ENCODE results near the gene IMPG1. TPM values are rescaled to one million over a fixed set of nuclear protein-coding genes. Genes with fewer than 3 reads are reported as not detected.
A peak's percentile ranks its signal among the peaks of the same experiment; 100 is the strongest.

IMPG1 gene
- polyA plus RNA-seq, 1 donor (not counting 4 experiments of a cell fraction or from before 2014, with no cell fraction given), result not detected

- no peak for FAIRE-seq
- TF ChIP-seq EZH2 (IDR thresholded peaks at IDR 0.05; ENCODE audit: low read length) (no peak), CTCF (optimal IDR thresholded peaks at IDR 0.05 in 1 of 3, IDR thresholded peaks at IDR 0.05 in 1 of 3, conservative IDR thresholded peaks at IDR 0.05 in 1 of 3; ENCODE audit: extremely low read depth in 1 of 3, insufficient read depth in 2 of 3, low read length in 3 of 3) (no peak)
- Histone ChIP-seq H3K4me2 (ENCODE audit: control insufficient read depth, extremely low read depth, insufficient read depth, low read depth, low read length) (no peak overlapping the region), H3K4me1 (ENCODE audit: control insufficient read depth, extremely low read depth, insufficient read depth, low read length) (no peaks in the 10 kb centered on the region), H3K27ac (ENCODE audit: control insufficient read depth, insufficient read depth, low read length) (no peak overlapping the region), H3K36me3 (ENCODE audit: control insufficient read depth in 2 of 2, extremely low read depth in 1 of 2, insufficient read depth in 2 of 2, low read length in 2 of 2) (no peaks in the 10 kb centered on the region), H3K27me3 (ENCODE audit: control insufficient read depth, extremely low read depth, insufficient read depth, low read length) (no peaks in the 10 kb centered on the region), H3K9ac (ENCODE audit: control insufficient read depth, extremely low read depth, insufficient read depth, low read length) (no peak overlapping the region), H3K4me3 (ENCODE audit: control insufficient read depth in 2 of 3, extremely low read depth in 1 of 3, insufficient read depth in 2 of 3, low read depth in 1 of 3, low read length in 3 of 3) (no peak overlapping the region), H4K20me1 (ENCODE audit: control insufficient read depth, extremely low read depth, insufficient read depth, low read length) (no peaks in the 10 kb centered on the region), H2AFZ (ENCODE audit: control insufficient read depth, low read length) (no peak overlapping the region), H3K79me2 (ENCODE audit: control insufficient read depth, insufficient read depth, low read length) (no peaks in the 10 kb centered on the region), H3K9me3 (ENCODE audit: control insufficient read depth, low read depth, low read length) (no peaks in the 10 kb centered on the region), H3K9me1 (ENCODE audit: control insufficient read depth, extremely low read depth, insufficient read depth, low read length) (no peaks in the 10 kb centered on the region)
- no peak for DNase-seq (ENCODE audit: low read depth, low spot score)
- dilution Hi-C loops (cut with MboI; ENCODE audit: extremely low pct_ligation_motif_present, low sequenced_read_pairs), result no loop called here
Measured at GRCh38 chr6:75936682-75937081, 135.8 kb downstream of the IMPG1 start.

- peak overlapping the region in 2 of 3 experiments; percentile 2 to 16 for H3K4me3 ChIP-seq (ENCODE audit: control insufficient read depth in 2 of 3, extremely low read depth in 1 of 3, insufficient read depth in 2 of 3, low read depth in 1 of 3, low read length in 3 of 3)
- H3K27ac ChIP-seq (ENCODE audit: control insufficient read depth, insufficient read depth, low read length), result no peak overlapping the region
- H2AFZ ChIP-seq (ENCODE audit: control insufficient read depth, low read length), result peak overlapping the region; percentile 17
- H3K36me3 ChIP-seq (ENCODE audit: control insufficient read depth in 2 of 2, extremely low read depth in 1 of 2, insufficient read depth in 2 of 2, low read length in 2 of 2), result no peaks in the 10 kb centered on the region
- no peaks in the 10 kb centered on the region for H3K27me3 ChIP-seq (ENCODE audit: control insufficient read depth, extremely low read depth, insufficient read depth, low read length)
- DNase-seq (ENCODE audit: low read depth, low spot score), result no peak
- H3K4me1 ChIP-seq (ENCODE audit: control insufficient read depth, extremely low read depth, insufficient read depth, low read length), result no peaks in the 10 kb centered on the region
- H3K9me1 ChIP-seq (ENCODE audit: control insufficient read depth, extremely low read depth, insufficient read depth, low read length), result no peaks in the 10 kb centered on the region
- no peak for TF ChIP-seq CTCF (optimal IDR thresholded peaks at IDR 0.05 in 1 of 3, IDR thresholded peaks at IDR 0.05 in 1 of 3, conservative IDR thresholded peaks at IDR 0.05 in 1 of 3; ENCODE audit: extremely low read depth in 1 of 3, insufficient read depth in 2 of 3, low read length in 3 of 3)
- no peak for TF ChIP-seq EZH2 (IDR thresholded peaks at IDR 0.05; ENCODE audit: low read length)
- FAIRE-seq, result no peak
- H3K9me3 ChIP-seq (ENCODE audit: control insufficient read depth, low read depth, low read length), result no peaks in the 10 kb centered on the region
- H3K79me2 ChIP-seq (ENCODE audit: control insufficient read depth, insufficient read depth, low read length), result no peaks in the 10 kb centered on the region
- no peak overlapping the region for H3K9ac ChIP-seq (ENCODE audit: control insufficient read depth, extremely low read depth, insufficient read depth, low read length)
- peak overlapping the region; percentile 76 for H3K4me2 ChIP-seq (ENCODE audit: control insufficient read depth, extremely low read depth, insufficient read depth, low read depth, low read length)
- no peaks in the 10 kb centered on the region for H4K20me1 ChIP-seq (ENCODE audit: control insufficient read depth, extremely low read depth, insufficient read depth, low read length)
- dilution Hi-C loops (cut with MboI; ENCODE audit: extremely low pct_ligation_motif_present, low sequenced_read_pairs), result no loop called here
Measured at GRCh38 chr6:75935473-75935793, 137.0 kb downstream of the IMPG1 start.
